Measurements from ENCODE around the gene IL11. TPM values are rescaled to one million over a fixed set of nuclear protein-coding genes. Genes with fewer than 3 reads are reported as not detected.
"Not testable (repeated sequence)": the region's sequence is repeated elsewhere in the genome, so short reads cannot be mapped to it uniquely, and the experiment has no call there.

Gene IL11
- polyA plus RNA-seq, 3 donors, result not detected

DNA sequence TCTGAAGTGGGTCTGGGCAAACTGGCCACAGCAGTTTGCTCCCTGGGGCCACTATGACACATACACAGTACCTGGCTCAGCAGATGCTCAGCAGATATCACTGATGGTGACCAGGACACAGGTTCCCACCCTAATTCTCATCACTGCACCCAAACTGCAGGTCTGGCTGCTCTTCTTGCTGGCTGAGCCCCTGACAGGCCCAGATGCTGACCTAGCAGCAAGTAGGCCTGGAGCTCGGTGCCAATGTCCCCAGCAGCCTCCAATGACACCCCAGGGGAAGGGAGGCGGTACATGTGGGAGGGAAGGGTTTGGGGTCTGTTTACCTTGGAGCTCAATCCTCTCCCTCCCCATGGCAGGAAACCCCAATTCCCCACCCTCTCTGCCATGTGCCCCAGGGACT, 32.2 kb upstream of the IL11 start:
- H4K20me1 ChIP-seq (ENCODE audit: insufficient read depth, low read length), result peaks cover 29% of the 10 kb centered on the region
- no peak overlapping the region for H3K9ac ChIP-seq (ENCODE audit: insufficient read depth, low read length, poor library complexity, severe bottlenecking)
- no CpG with 5 or more reads among the region's 2 CpGs for WGBS (ENCODE audit: insufficient coverage)
- H3K9me3 ChIP-seq (replicated peaks in 1 of 2; ENCODE audit: control insufficient read depth in 1 of 2, insufficient read depth in 1 of 2, low read length in 2 of 2), result no peaks in the 10 kb centered on the region
- intact Hi-C loops (cut with micrococcal nuclease), result loop anchor here in 1 of 2 donors (10.0 kb wide), 1 partner anchor 202 kb away; the partner anchor contains the start of genes ZNF524 and ZNF865
- no peaks in the 10 kb centered on the region for H3K27me3 ChIP-seq (ENCODE audit: control insufficient read depth in 2 of 2, insufficient read depth in 2 of 2, low read length in 2 of 2)
- H2AFZ ChIP-seq (ENCODE audit: insufficient read depth, low read depth, low read length, poor library complexity, severe bottlenecking), result no peak overlapping the region
- Mint-ChIP-seq H3K27me3 (ENCODE audit: low read depth in 3 of 3) (peaks cover 0 to 3% (median 2%) of the 10 kb centered on the region in 3 donors), H3K36me3 (peaks cover 45 to 64% of the 10 kb centered on the region in 2 donors), H3K9me3 (peaks cover 0 to 2% (median 0%) of the 10 kb centered on the region in 7 donors), H3K4me3 (no peak overlapping the region), H3K27ac (peak overlapping the region in 3 of 7 donors; percentile 30 to 78 (median 52)), H3K4me1 (peaks cover 61% of the 10 kb centered on the region)
- peaks cover 43 to 64% of the 10 kb centered on the region in 2 donors for H3K4me1 ChIP-seq (ENCODE audit: control insufficient read depth in 1 of 2, insufficient read depth in 2 of 2, low read length in 2 of 2)
- H3K79me2 ChIP-seq (ENCODE audit: insufficient read depth, low read length), result peaks cover 75% of the 10 kb centered on the region
- peaks cover 31 to 44% of the 10 kb centered on the region in 2 donors for H3K36me3 ChIP-seq (replicated peaks in 1 of 2; ENCODE audit: control insufficient read depth in 1 of 2, insufficient read depth in 2 of 2, low read length in 2 of 2)
- peak overlapping the region in 1 of 2 donors; percentile 15 for H3K27ac ChIP-seq (ENCODE audit: low read depth in 1 of 2, low read length in 2 of 2)
- no peak overlapping the region for H3K4me3 ChIP-seq (replicated peaks in 1 of 3; ENCODE audit: low read depth in 2 of 3, low read length in 3 of 3)
- no peak overlapping the region for H3K4me2 ChIP-seq (replicated peaks; ENCODE audit: extremely low read depth, low read length, poor library complexity, severe bottlenecking)
- no peak for DNase-seq
- TF ChIP-seq, protein P1, sequence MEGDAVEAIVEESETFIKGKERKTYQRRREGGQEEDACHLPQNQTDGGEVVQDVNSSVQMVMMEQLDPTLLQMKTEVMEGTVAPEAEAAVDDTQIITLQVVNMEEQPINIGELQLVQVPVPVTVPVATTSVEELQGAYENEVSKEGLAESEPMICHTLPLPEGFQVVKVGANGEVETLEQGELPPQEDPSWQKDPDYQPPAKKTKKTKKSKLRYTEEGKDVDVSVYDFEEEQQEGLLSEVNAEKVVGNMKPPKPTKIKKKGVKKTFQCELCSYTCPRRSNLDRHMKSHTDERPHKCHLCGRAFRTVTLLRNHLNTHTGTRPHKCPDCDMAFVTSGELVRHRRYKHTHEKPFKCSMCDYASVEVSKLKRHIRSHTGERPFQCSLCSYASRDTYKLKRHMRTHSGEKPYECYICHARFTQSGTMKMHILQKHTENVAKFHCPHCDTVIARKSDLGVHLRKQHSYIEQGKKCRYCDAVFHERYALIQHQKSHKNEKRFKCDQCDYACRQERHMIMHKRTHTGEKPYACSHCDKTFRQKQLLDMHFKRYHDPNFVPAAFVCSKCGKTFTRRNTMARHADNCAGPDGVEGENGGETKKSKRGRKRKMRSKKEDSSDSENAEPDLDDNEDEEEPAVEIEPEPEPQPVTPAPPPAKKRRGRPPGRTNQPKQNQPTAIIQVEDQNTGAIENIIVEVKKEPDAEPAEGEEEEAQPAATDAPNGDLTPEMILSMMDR (IDR thresholded peaks at IDR 0.05), result no peak

- intact Hi-C loops (cut with micrococcal nuclease), result loop anchor here in 1 of 2 donors (10.0 kb wide), 1 partner anchor 203 kb away; the partner anchor contains the start of genes ZNF524 and ZNF865
- H3K4me3 ChIP-seq (replicated peaks in 1 of 3; ENCODE audit: low read depth in 2 of 3, low read length in 3 of 3); H3K27ac ChIP-seq (ENCODE audit: low read depth in 1 of 2, low read length in 2 of 2); H3K4me3 Mint-ChIP-seq; H2AFZ ChIP-seq (ENCODE audit: insufficient read depth, low read depth, low read length, poor library complexity, severe bottlenecking); H3K9me3 Mint-ChIP-seq; H3K27ac Mint-ChIP-seq; DNase-seq; H3K9ac ChIP-seq (ENCODE audit: insufficient read depth, low read length, poor library complexity, severe bottlenecking); H3K27me3 Mint-ChIP-seq (ENCODE audit: low read depth in 3 of 3); H3K4me2 ChIP-seq (replicated peaks; ENCODE audit: extremely low read depth, low read length, poor library complexity, severe bottlenecking); H3K27me3 ChIP-seq (ENCODE audit: control insufficient read depth in 2 of 2, insufficient read depth in 2 of 2, low read length in 2 of 2); H3K9me3 ChIP-seq (replicated peaks in 1 of 2; ENCODE audit: control insufficient read depth in 1 of 2, insufficient read depth in 1 of 2, low read length in 2 of 2): not testable (repeated sequence)
- H3K36me3 ChIP-seq (replicated peaks in 1 of 2; ENCODE audit: control insufficient read depth in 1 of 2, insufficient read depth in 2 of 2, low read length in 2 of 2), result peaks cover 31 to 44% of the 10 kb centered on the region in 2 donors
- H4K20me1 ChIP-seq (ENCODE audit: insufficient read depth, low read length), result peaks cover 24% of the 10 kb centered on the region
- Mint-ChIP-seq H3K36me3 (peaks cover 44 to 60% of the 10 kb centered on the region in 2 donors), H3K4me1 (peaks cover 59% of the 10 kb centered on the region)
- H3K4me1 ChIP-seq (ENCODE audit: control insufficient read depth in 1 of 2, insufficient read depth in 2 of 2, low read length in 2 of 2), result peaks cover 38 to 54% of the 10 kb centered on the region in 2 donors
- peaks cover 64% of the 10 kb centered on the region for H3K79me2 ChIP-seq (ENCODE audit: insufficient read depth, low read length)
- 100% methylated on average over 2 of the region's 28 CpGs for WGBS (ENCODE audit: insufficient coverage)
Observed at GRCh38 chr19:55401390-55401789, 31.1 kb upstream of the IL11 start.
